A549 (cell line): Measurements from ENCODE around the gene ACYP1. TPM values are rescaled to one million over a fixed set of nuclear protein-coding genes. Genes with fewer than 3 reads are reported as not detected.

Experiments
- ATAC-seq, 2 experiments: fragments of 200-7000 bp in 1 of 2; fragments of >200 bp in 1 of 2; cut with Nextera tagmentation in 1 of 2; cut with Tn5 transposase in 1 of 2; 3 replicates each; pipeline versions ENCODE4 v1.8.0 to v1.9.1; 2018 to 2020; ENCODE audit warnings: mild to moderate bottlenecking in 1 of 2, moderate library complexity in 1 of 2
- CTCF ChIA-PET: fragments of 300-600 bp; sonication (Branson Sonifier 250); formaldehyde crosslinking; extraction: SDS; loops from one replicate; lab custom pipeline; 2021; ENCODE audit warnings: antibody characterized with exemption, inconsistent platforms; lab: Yijun Ruan, JAX
- POLR2A ChIA-PET: fragments of 350-600 bp; formaldehyde crosslinking; extraction: SDS; loops from one replicate; lab custom pipeline; 2021; ENCODE audit warnings: antibody characterized with exemption, inconsistent platforms; lab: Yijun Ruan, JAX
- DNase-seq, 2 experiments: peaks; one replicate each; pipeline versions ENCODE4 v3.0.0 to v3.0.0-alpha.2; 2011 to 2016; ENCODE audit warnings: low read depth in 1 of 2, low spot score in 1 of 2
- FAIRE-seq: peaks from 2 replicates; lab custom pipeline; 2011; peaks lifted over from hg19 to GRCh38; lab: Jason Lieb, UNC
- H3K27ac ChIP-seq, 2 experiments: fragments of >200 bp; sonication (Bioruptor Twin); formaldehyde crosslinking; 3 replicates each; pipeline ENCODE4 v1.5.1; 2016 to 2017
- H3K4me1 ChIP-seq: fragments of >200 bp; sonication (Bioruptor Twin); formaldehyde crosslinking; 3 replicates; pipeline ENCODE4 v1.6.1; 2016
- H3K4me2 ChIP-seq: fragments of >200 bp; sonication (Bioruptor Twin); formaldehyde crosslinking; 3 replicates; pipeline ENCODE4 v1.6.1; 2016
- H3K4me3 ChIP-seq: fragments of >200 bp; sonication (Bioruptor Twin); formaldehyde crosslinking; 3 replicates; pipeline ENCODE4 v1.5.1; 2016
- H3K9me3 ChIP-seq: fragments of >200 bp; sonication (Bioruptor Twin); formaldehyde crosslinking; 3 replicates; pipeline ENCODE4 v1.6.1; 2016
- BCL3 ChIP-seq: fragments of >200 bp; sonication (Bioruptor Twin); formaldehyde crosslinking; IDR thresholded peaks from 3 replicates; pipeline ENCODE4 v1.6.1; 2016
- BHLHE40 ChIP-seq: IDR thresholded peaks from 2 replicates; pipeline ENCODE4 v1.6.1; 2012; ENCODE audit warnings: low read depth, low read length, inconsistent platforms
- CEBPB ChIP-seq, 2 experiments: fragments of >200 bp in 1 of 2; sonication (Bioruptor Twin) in 1 of 2; formaldehyde crosslinking in 1 of 2; IDR thresholded peaks; 2 replicates each; pipeline ENCODE4 v1.6.1; 2012 to 2016
- CHD2 ChIP-seq: fragments of 150-350 bp; IDR thresholded peaks from 2 replicates; pipeline ENCODE4 v1.6.1; 2014; ENCODE audit warnings: low read length; ENCODE audit not compliant: partially characterized antibody
- CHD4 ChIP-seq: fragments of 200-600 bp; sonication (generic); IDR thresholded peaks from 2 replicates; pipeline ENCODE4 v1.6.1; 2016; ENCODE audit warnings: antibody characterized with exemption, mild to moderate bottlenecking, borderline replicate concordance
- EHF ChIP-seq: fragments of 250-450 bp; sonication (Bioruptor Pico); IDR thresholded peaks from 2 replicates; pipeline ENCODE4 v1.5.0; 2020; ENCODE audit warnings: mild to moderate bottlenecking
- EHMT2 ChIP-seq: fragments of 200-600 bp; sonication (generic); IDR thresholded peaks from 2 replicates; pipeline ENCODE4 v1.6.1; 2016; ENCODE audit warnings: antibody characterized with exemption, low read depth, mild to moderate bottlenecking, moderate library complexity
- ELK1 ChIP-seq: fragments of 150-350 bp; IDR thresholded peaks from 2 replicates; pipeline ENCODE4 v1.6.1; 2014; ENCODE audit warnings: low read depth, mild to moderate bottlenecking, low read length
- EP300 ChIP-seq, 2 experiments: fragments of >200 bp; sonication (Bioruptor Twin); formaldehyde crosslinking; IDR thresholded peaks; 2 replicates in 1 of 2; 3 replicates in 1 of 2; pipeline ENCODE4 v1.6.1; 2016 to 2017
- ESRRA ChIP-seq: fragments of 150-350 bp; IDR thresholded peaks from 2 replicates; pipeline ENCODE4 v1.6.1; 2014; ENCODE audit warnings: mild to moderate bottlenecking, low read length, borderline replicate concordance
- FOSB ChIP-seq: fragments of 250-450 bp; sonication (Bioruptor Pico); IDR thresholded peaks from 2 replicates; pipeline ENCODE4 v1.5.0; 2020; ENCODE audit warnings: mild to moderate bottlenecking, moderate library complexity
- FOSL2 ChIP-seq, 2 experiments: fragments of 450-650 bp in 1 of 2; fragments of >200 bp in 1 of 2; sonication (Bioruptor Twin) in 1 of 2; formaldehyde crosslinking; IDR thresholded peaks; 2 replicates each; pipeline versions ENCODE4 v1.5.0 to v1.6.1; 2016 to 2020; ENCODE audit warnings: mild to moderate bottlenecking in 1 of 2, moderate library complexity in 1 of 2
- GATA3 ChIP-seq: IDR thresholded peaks from 2 replicates; pipeline ENCODE4 v1.6.1; 2012; ENCODE audit warnings: borderline replicate concordance
- HEYL ChIP-seq: fragments of 250-450 bp; sonication (Bioruptor Pico); IDR thresholded peaks from 2 replicates; pipeline ENCODE4 v1.8.0; 2021; ENCODE audit warnings: mild to moderate bottlenecking, moderate library complexity
- HOXA7 ChIP-seq: fragments of 250-450 bp; sonication (Bioruptor Pico); IDR thresholded peaks from 2 replicates; pipeline ENCODE4 v1.5.0; 2020; ENCODE audit warnings: mild to moderate bottlenecking, moderate library complexity
- HOXB13 ChIP-seq: fragments of 250-450 bp; sonication (Bioruptor Pico); IDR thresholded peaks from 2 replicates; pipeline ENCODE4 v1.5.0; 2020; ENCODE audit warnings: low read depth, mild to moderate bottlenecking, moderate library complexity
- HOXB5 ChIP-seq: fragments of 250-450 bp; sonication (Bioruptor Pico); IDR thresholded peaks from 2 replicates; pipeline ENCODE4 v1.5.0; 2020; ENCODE audit warnings: mild to moderate bottlenecking, moderate library complexity
- JUN ChIP-seq, 2 experiments: fragments of >200 bp; sonication (Bioruptor Twin); formaldehyde crosslinking; IDR thresholded peaks; 2 replicates in 1 of 2; 3 replicates in 1 of 2; pipeline ENCODE4 v1.6.1; 2016 to 2017
- KDM1A ChIP-seq: fragments of 200-600 bp; sonication (generic); IDR thresholded peaks from 2 replicates; pipeline ENCODE4 v1.6.1; 2016; ENCODE audit warnings: low read depth, mild to moderate bottlenecking
- MAFK ChIP-seq: fragments of 450-650 bp; IDR thresholded peaks from 2 replicates; pipeline ENCODE4 v1.6.1; 2014; ENCODE audit not compliant: partially characterized antibody
- MAZ ChIP-seq: fragments of 150-350 bp; IDR thresholded peaks from 2 replicates; pipeline ENCODE4 v1.6.1; 2014; ENCODE audit warnings: antibody characterized with exemption, low read depth, low read length, borderline replicate concordance
- NR3C1 ChIP-seq: fragments of >200 bp; sonication (Bioruptor Twin); formaldehyde crosslinking; IDR thresholded peaks from 3 replicates; pipeline ENCODE4 v1.6.1; 2017
- PHF8 ChIP-seq: fragments of 200-600 bp; sonication (generic); IDR thresholded peaks from 2 replicates; pipeline ENCODE4 v1.6.1; 2016; ENCODE audit warnings: low read depth, mild to moderate bottlenecking, antibody characterized with exemption, moderate library complexity, borderline replicate concordance
- POLR2A ChIP-seq: IDR thresholded peaks from 2 replicates; pipeline ENCODE4 v1.6.1; 2012; ENCODE audit warnings: mild to moderate bottlenecking, low read length
- RAD21 ChIP-seq, 2 experiments: fragments of >200 bp in 1 of 2; sonication (Bioruptor Twin) in 1 of 2; formaldehyde crosslinking in 1 of 2; IDR thresholded peaks in 1 of 2; conservative IDR thresholded peaks in 1 of 2; 2 replicates in 1 of 2; 3 replicates in 1 of 2; pipeline ENCODE4 v1.6.1; 2012 to 2018; ENCODE audit warnings: inconsistent platforms in 1 of 2
- RCOR1 ChIP-seq: fragments of 150-350 bp; IDR thresholded peaks from 2 replicates; pipeline ENCODE4 v1.6.1; 2014; ENCODE audit warnings: antibody characterized with exemption, low read length, low read depth
- RNF2 ChIP-seq: fragments of 200-600 bp; sonication (generic); IDR thresholded peaks from 2 replicates; pipeline ENCODE4 v1.6.1; 2016; ENCODE audit warnings: low read depth, mild to moderate bottlenecking, antibody characterized with exemption, moderate library complexity, borderline replicate concordance
- SMC3 ChIP-seq: fragments of >200 bp; sonication (Bioruptor Twin); formaldehyde crosslinking; IDR thresholded peaks from 3 replicates; pipeline ENCODE4 v1.6.1; 2018; ENCODE audit warnings: inconsistent platforms
- TFCP2L1 ChIP-seq: fragments of 250-450 bp; sonication (Bioruptor Pico); IDR thresholded peaks from 2 replicates; pipeline ENCODE4 v1.5.0; 2021; ENCODE audit warnings: mild to moderate bottlenecking
- TP53 ChIP-seq: fragments of 250-450 bp; sonication (Bioruptor Pico); IDR thresholded peaks from 2 replicates; pipeline ENCODE4 v1.5.0; 2021; ENCODE audit warnings: mild to moderate bottlenecking, moderate library complexity
- ZC3H11A ChIP-seq: fragments of 450-650 bp; IDR thresholded peaks from 2 replicates; pipeline ENCODE4 v1.6.1; 2014; ENCODE audit warnings: antibody characterized with exemption, mild to moderate bottlenecking
- ZSCAN20 ChIP-seq: fragments of 250-450 bp; sonication (Bioruptor Pico); IDR thresholded peaks from 2 replicates; pipeline ENCODE4 v1.8.0; 2022; ENCODE audit warnings: mild to moderate bottlenecking, moderate library complexity
- WGBS: methylation state at CpG from one replicate; pipeline ENCODE4 v1.1.6; 2017; ENCODE audit errors: missing lambda C conversion rate; 5-methylcytosine and 5-hydroxymethylcytosine counted together
- polyA plus RNA-seq, 4 experiments: library from polyadenylated mRNA; depleted of rRNA in 3 of 4; stranded (reverse); fragments of >200 nt; fragmentation: RNase III in 1 of 4; extraction: RNeasy Plus Mini Kit Qiagen cat#74134 plus additional on column Dnase treatment in 1 of 4; gene quantifications; 2 replicates in 3 of 4; 3 replicates in 1 of 4; pipeline ENCODE4 v1.2.3, GENCODE V29; 2011 to 2017
- TF ChIP-seq, protein P1 (sequence below): fragments of 450-650 bp; IDR thresholded peaks from 2 replicates; pipeline ENCODE4 v1.6.1; 2014; ENCODE audit warnings: antibody characterized with exemption
- TF ChIP-seq, protein P2 (sequence below): IDR thresholded peaks from 2 replicates; pipeline ENCODE4 v1.6.1; 2012
- TF ChIP-seq, protein P3 (sequence below): fragments of 250-450 bp; sonication (Bioruptor Pico); IDR thresholded peaks from 2 replicates; pipeline ENCODE4 v1.5.0; 2020; ENCODE audit warnings: low read depth, mild to moderate bottlenecking, moderate library complexity
- TF ChIP-seq, protein P4 (sequence below): IDR thresholded peaks from 2 replicates; pipeline ENCODE4 v1.6.1; 2012; ENCODE audit warnings: low read depth, borderline replicate concordance
- TF ChIP-seq, protein P5 (sequence below): fragments of >200 bp; sonication (Bioruptor Twin); formaldehyde crosslinking; IDR thresholded peaks from 2 replicates; pipeline ENCODE4 v1.6.1; 2016

ACYP1 gene
- polyA plus RNA-seq, 2 of the 4 experiments (the other 2 are of a cell fraction), result 34.3 to 36.7 TPM

GRCh38 chr14:75050852-75051555, 12.8 kb downstream of the ACYP1 start, which contains the start of gene MLH3:
MLH3 (minus strand) TSS chr14:75051467; CDS start chr14:75049655, 1,812 bp downstream.
- ATAC-seq, result peak; percentile 93 to 94
- ChIA-PET CTCF (interaction anchor here (0.7 to 1.8 kb wide), 3 partner anchors 37 to 233 kb away, joined by 3 to 10 read pairs (median 3); no protein-coding TSS in a partner anchor), POLR2A (interaction anchor here (0.9 to 1.0 kb wide), 2 partner anchors 13 to 18 kb away, joined by 3 read pairs; partner anchors contain the start of genes ACYP1 and ZC2HC1C)
- peak; percentile 93 for DNase-seq
- 1% methylated on average over 44 of the region's 59 CpGs for WGBS
- Histone ChIP-seq H3K9me3 (no peaks in the 10 kb centered on the region), H3K4me1 (peaks cover 9% of the 10 kb centered on the region; the same call in 1 of the 3 replicates), H3K4me2 (peak within 1 kb of the TSS; percentile 84), H3K27ac (peak within 1 kb of the TSS; percentile 83 to 93), H3K4me3 (peak within 1 kb of the TSS; percentile 53)
- no peak for FAIRE-seq
- TF ChIP-seq EHMT2, result no peak
- TF ChIP-seq EP300 (IDR thresholded peaks at IDR 0.05), result no peak
- no peak; a peak in 1 of 5 replicates for TF ChIP-seq RAD21 (conservative IDR thresholded peaks at IDR 0.05 in 1 of 2, IDR thresholded peaks at IDR 0.05 in 1 of 2)
- TF ChIP-seq EHF (CRISPR knock-in tag), result no peak
- no peak for TF ChIP-seq ZC3H11A
- TF ChIP-seq GATA3, result no peak
- TF ChIP-seq CEBPB (IDR thresholded peaks at IDR 0.05), result no peak
- no peak for TF ChIP-seq HOXA7 (CRISPR knock-in tag)
- no peak for TF ChIP-seq NR3C1
- TF ChIP-seq CHD4, result no peak
- TF ChIP-seq RCOR1, result no peak
- TF ChIP-seq MAZ, result no peak
- no peak for TF ChIP-seq HEYL (CRISPR knock-in tag)
- TF ChIP-seq POLR2A, result peak; percentile 72
- TF ChIP-seq TP53, result no peak
- no peak for TF ChIP-seq RNF2
- no peak for TF ChIP-seq SMC3
- TF ChIP-seq, protein P1, sequence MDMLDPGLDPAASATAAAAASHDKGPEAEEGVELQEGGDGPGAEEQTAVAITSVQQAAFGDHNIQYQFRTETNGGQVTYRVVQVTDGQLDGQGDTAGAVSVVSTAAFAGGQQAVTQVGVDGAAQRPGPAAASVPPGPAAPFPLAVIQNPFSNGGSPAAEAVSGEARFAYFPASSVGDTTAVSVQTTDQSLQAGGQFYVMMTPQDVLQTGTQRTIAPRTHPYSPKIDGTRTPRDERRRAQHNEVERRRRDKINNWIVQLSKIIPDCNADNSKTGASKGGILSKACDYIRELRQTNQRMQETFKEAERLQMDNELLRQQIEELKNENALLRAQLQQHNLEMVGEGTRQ, result 0 out of 2 replicates have a peak, but pooled peaks have one; percentile 8
- no peak for TF ChIP-seq FOSB
- TF ChIP-seq, protein P2, sequence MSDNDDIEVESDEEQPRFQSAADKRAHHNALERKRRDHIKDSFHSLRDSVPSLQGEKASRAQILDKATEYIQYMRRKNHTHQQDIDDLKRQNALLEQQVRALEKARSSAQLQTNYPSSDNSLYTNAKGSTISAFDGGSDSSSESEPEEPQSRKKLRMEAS, result peak; percentile 97
- TF ChIP-seq HOXB13 (CRISPR knock-in tag), result peak; percentile 75; the same call in 1 of the 2 replicates
- 0 out of 3 replicates have a peak, but pooled peaks have one; percentile 71 for TF ChIP-seq BCL3
- TF ChIP-seq MAFK, result no peak
- no peak for TF ChIP-seq KDM1A
- TF ChIP-seq, protein P3, sequence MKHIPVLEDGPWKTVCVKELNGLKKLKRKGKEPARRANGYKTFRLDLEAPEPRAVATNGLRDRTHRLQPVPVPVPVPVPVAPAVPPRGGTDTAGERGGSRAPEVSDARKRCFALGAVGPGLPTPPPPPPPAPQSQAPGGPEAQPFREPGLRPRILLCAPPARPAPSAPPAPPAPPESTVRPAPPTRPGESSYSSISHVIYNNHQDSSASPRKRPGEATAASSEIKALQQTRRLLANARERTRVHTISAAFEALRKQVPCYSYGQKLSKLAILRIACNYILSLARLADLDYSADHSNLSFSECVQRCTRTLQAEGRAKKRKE, result 0 out of 2 replicates have a peak, but pooled peaks have one; percentile 21
- peak; percentile 43 to 73; a peak in 3 of 5 replicates for TF ChIP-seq JUN (IDR thresholded peaks at IDR 0.05)
- no peak for TF ChIP-seq TFCP2L1
- no peak for TF ChIP-seq ZSCAN20 (CRISPR knock-in tag)
- TF ChIP-seq BHLHE40, result no peak
- TF ChIP-seq, protein P4, sequence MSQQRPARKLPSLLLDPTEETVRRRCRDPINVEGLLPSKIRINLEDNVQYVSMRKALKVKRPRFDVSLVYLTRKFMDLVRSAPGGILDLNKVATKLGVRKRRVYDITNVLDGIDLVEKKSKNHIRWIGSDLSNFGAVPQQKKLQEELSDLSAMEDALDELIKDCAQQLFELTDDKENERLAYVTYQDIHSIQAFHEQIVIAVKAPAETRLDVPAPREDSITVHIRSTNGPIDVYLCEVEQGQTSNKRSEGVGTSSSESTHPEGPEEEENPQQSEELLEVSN, result peak; percentile 96
- no peak for TF ChIP-seq ESRRA
- TF ChIP-seq PHF8, result peak; percentile 96
- TF ChIP-seq FOSL2 (IDR thresholded peaks at IDR 0.05), result no peak
- no peak for TF ChIP-seq FOSL2 (CRISPR knock-in tag; IDR thresholded peaks at IDR 0.05)
- TF ChIP-seq, protein P5, sequence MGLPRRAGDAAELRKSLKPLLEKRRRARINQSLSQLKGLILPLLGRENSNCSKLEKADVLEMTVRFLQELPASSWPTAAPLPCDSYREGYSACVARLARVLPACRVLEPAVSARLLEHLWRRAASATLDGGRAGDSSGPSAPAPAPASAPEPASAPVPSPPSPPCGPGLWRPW, result no peak
- TF ChIP-seq ELK1, result no peak
- TF ChIP-seq HOXB5 (CRISPR knock-in tag), result peak; percentile 79; the same call in 1 of the 2 replicates
- TF ChIP-seq CHD2, result no peak
